Colon (tissue), 2 donors: ENCODE results near the gene RFXANK.

Experiments
- FAIRE-seq: peaks from 2 replicates; lab custom pipeline; 2012; peaks lifted over from hg19 to GRCh38; lab: Jason Lieb, UNC
- donor health status: control.
- donor health status: control.

RFXANK gene

GRCh38 chr19:19232261-19232721, 40.2 kb downstream of the RFXANK start:
- FAIRE-seq: no peak

- no peak for FAIRE-seq
Measured at GRCh38 chr19:19234220-19234816, 42.3 kb downstream of the RFXANK start.

- no peak for FAIRE-seq
Measured at GRCh38 chr19:19236173-19236572, 44.1 kb downstream of the RFXANK start.

- FAIRE-seq: no peak
Measured at GRCh38 chr19:19238126-19238894, 46.3 kb downstream of the RFXANK start.

- FAIRE-seq: no peak
Measured at GRCh38 chr19:19239675-19240074, 47.6 kb downstream of the RFXANK start.

- FAIRE-seq: no peak
Measured at GRCh38 chr19:19240476-19240875, 48.4 kb downstream of the RFXANK start.

- no peak for FAIRE-seq
Measured at GRCh38 chr19:19250196-19250801, 58.2 kb downstream of the RFXANK start.
